Measurements from ENCODE around the gene PTPN22.

PTPN22 gene

GRCh38 chr1:113850127-113850796 lies 21.2 kb downstream of the PTPN22 start:
- TF ChIP-seq POLR2A (IDR thresholded peaks at IDR 0.05; ENCODE audit: low read depth, low read length), result no peak
- DNase-seq (ENCODE audit: insufficient read length, low spot score) (no peak), FAIRE-seq (no peak)

- TF ChIP-seq POLR2A (IDR thresholded peaks at IDR 0.05; ENCODE audit: low read depth, low read length), result no peak
- FAIRE-seq, result no peak
- DNase-seq (ENCODE audit: insufficient read length, low spot score), result no peak
Observed at GRCh38 chr1:113849072-113849471, 22.4 kb downstream of the PTPN22 start.

GRCh38 chr1:113846391-113847035 lies 25.0 kb downstream of the PTPN22 start:
- DNase-seq (ENCODE audit: insufficient read length, low spot score), result no peak
- no peak for TF ChIP-seq POLR2A (IDR thresholded peaks at IDR 0.05; ENCODE audit: low read depth, low read length)
- peak; percentile 41 for FAIRE-seq

- FAIRE-seq (no peak), DNase-seq (ENCODE audit: insufficient read length, low spot score) (no peak)
- TF ChIP-seq POLR2A (IDR thresholded peaks at IDR 0.05; ENCODE audit: low read depth, low read length), result no peak
Observed at GRCh38 chr1:113836534-113836933, 35.0 kb downstream of the PTPN22 start.

GRCh38 chr1:113835686-113836290 lies 35.7 kb downstream of the PTPN22 start:
- no peak for DNase-seq (ENCODE audit: insufficient read length, low spot score)
- TF ChIP-seq POLR2A (IDR thresholded peaks at IDR 0.05; ENCODE audit: low read depth, low read length), result no peak
- no peak for FAIRE-seq

GRCh38 chr1:113834716-113835115 lies 36.8 kb downstream of the PTPN22 start:
- DNase-seq (ENCODE audit: insufficient read length, low spot score) (no peak), FAIRE-seq (no peak)
- TF ChIP-seq POLR2A (IDR thresholded peaks at IDR 0.05; ENCODE audit: low read depth, low read length), result no peak

- DNase-seq (ENCODE audit: insufficient read length, low spot score) (no peak), FAIRE-seq (peak; percentile 85)
- TF ChIP-seq POLR2A (IDR thresholded peaks at IDR 0.05; ENCODE audit: low read depth, low read length), result no peak
Observed at GRCh38 chr1:113830039-113830438, 41.5 kb downstream of the PTPN22 start.

GRCh38 chr1:113821916-113822315 lies 49.6 kb downstream of the PTPN22 start:
- no peak for DNase-seq (ENCODE audit: insufficient read length, low spot score)
- TF ChIP-seq POLR2A (IDR thresholded peaks at IDR 0.05; ENCODE audit: low read depth, low read length), result no peak
- peak; percentile 36 for FAIRE-seq

- TF ChIP-seq POLR2A (IDR thresholded peaks at IDR 0.05; ENCODE audit: low read depth, low read length), result no peak
- no peak for FAIRE-seq
- DNase-seq (ENCODE audit: insufficient read length, low spot score), result no peak
Observed at GRCh38 chr1:113818578-113818977, 52.9 kb downstream of the PTPN22 start.

- no peak for TF ChIP-seq POLR2A (IDR thresholded peaks at IDR 0.05; ENCODE audit: low read depth, low read length)
- no peak for FAIRE-seq
- no peak for DNase-seq (ENCODE audit: insufficient read length, low spot score)
Observed at GRCh38 chr1:113813218-113813617, 58.3 kb downstream of the PTPN22 start.

GRCh38 chr1:113812661-113813135 lies 58.8 kb downstream of the PTPN22 start:
- no peak for TF ChIP-seq POLR2A (IDR thresholded peaks at IDR 0.05; ENCODE audit: low read depth, low read length)
- FAIRE-seq (no peak), DNase-seq (ENCODE audit: insufficient read length, low spot score) (no peak)

GRCh38 chr1:113811888-113812660 lies 59.4 kb downstream of the PTPN22 start, which contains the start of gene RSBN1:
RSBN1 (minus strand) TSS chr1:113812476; CDS start chr1:113812412, 64 bp downstream.
- peak; percentile 98 for FAIRE-seq
- TF ChIP-seq POLR2A (IDR thresholded peaks at IDR 0.05; ENCODE audit: low read depth, low read length), result peak; percentile 89
- peak; percentile 84 for DNase-seq (ENCODE audit: insufficient read length, low spot score)

GRCh38 chr1:113811156-113811887 lies 60.2 kb downstream of the PTPN22 start:
- TF ChIP-seq POLR2A (IDR thresholded peaks at IDR 0.05; ENCODE audit: low read depth, low read length), result no peak
- DNase-seq (ENCODE audit: insufficient read length, low spot score), result no peak
- FAIRE-seq, result no peak

All from H54 (cell line).